Left kidney (tissue), 8 donors: ENCODE measurements around the gene ACTA2. TPM values are rescaled to one million over a fixed set of nuclear protein-coding genes. Genes with fewer than 3 reads are reported as not detected.

Experiments
- DNase-seq: peaks from one replicate; pipeline ENCODE4 v3.0.0-alpha.2; 2013
- long read RNA-seq, 8 donors: transcript quantifications; one replicate each; lab custom pipeline, GENCODE V29; 2026
- polyA plus RNA-seq: library from polyadenylated mRNA; unstranded; fragments of 120-200 nt; gene quantifications from one replicate; pipeline ENCODE4 v1.2.1, GENCODE V29; 2013; ENCODE audit not compliant: insufficient read length

Gene ACTA2
- polyA plus RNA-seq: 158 TPM
- long read RNA-seq, donor 1, transcript ACTA2-201 (9 exons, 1,349 nt): major isoform, 32 of 91 reads
- long read RNA-seq, donor 1, partial matches to known transcripts: 52 of 91 reads
- long read RNA-seq, donor 1, other reads (novel, unspliced or antisense): 0 of 91 reads
- long read RNA-seq, donor 2, transcript ACTA2-201 (9 exons, 1,349 nt): major isoform, 36 of 73 reads
- long read RNA-seq, donor 2, partial matches to known transcripts: 32 of 73 reads
- long read RNA-seq, donor 2, other reads (novel, unspliced or antisense): 0 of 73 reads
- long read RNA-seq, donor 3, transcript ACTA2-201 (9 exons, 1,349 nt): major isoform, 28 of 68 reads
- long read RNA-seq, donor 3, partial matches to known transcripts: 37 of 68 reads
- long read RNA-seq, donor 3, other reads (novel, unspliced or antisense): 0 of 68 reads
- long read RNA-seq, donor 4, partial matches to known transcripts: 6 of 11 reads
- long read RNA-seq, donor 4, other reads (novel, unspliced or antisense): 0 of 11 reads
- long read RNA-seq, donor 5, transcript ACTA2-201 (9 exons, 1,349 nt): major isoform, 40 of 97 reads
- long read RNA-seq, donor 5, partial matches to known transcripts: 53 of 97 reads
- long read RNA-seq, donor 5, other reads (novel, unspliced or antisense): 0 of 97 reads
- long read RNA-seq, donor 6, transcript ACTA2-201 (9 exons, 1,349 nt): major isoform, 31 of 89 reads
- long read RNA-seq, donor 6, partial matches to known transcripts: 49 of 89 reads
- long read RNA-seq, donor 6, other reads (novel, unspliced or antisense): 5 of 89 reads
- long read RNA-seq, donor 7, transcript ACTA2-201 (9 exons, 1,349 nt): major isoform, 47 of 101 reads
- long read RNA-seq, donor 7, partial matches to known transcripts: 50 of 101 reads
- long read RNA-seq, donor 7, other reads (novel, unspliced or antisense): 0 of 101 reads
- long read RNA-seq, donor 8, transcript ACTA2-201 (9 exons, 1,349 nt): major isoform, 16 of 24 reads
- long read RNA-seq, donor 8, partial matches to known transcripts: 6 of 24 reads
- long read RNA-seq, donor 8, other reads (novel, unspliced or antisense): 0 of 24 reads

DNA sequence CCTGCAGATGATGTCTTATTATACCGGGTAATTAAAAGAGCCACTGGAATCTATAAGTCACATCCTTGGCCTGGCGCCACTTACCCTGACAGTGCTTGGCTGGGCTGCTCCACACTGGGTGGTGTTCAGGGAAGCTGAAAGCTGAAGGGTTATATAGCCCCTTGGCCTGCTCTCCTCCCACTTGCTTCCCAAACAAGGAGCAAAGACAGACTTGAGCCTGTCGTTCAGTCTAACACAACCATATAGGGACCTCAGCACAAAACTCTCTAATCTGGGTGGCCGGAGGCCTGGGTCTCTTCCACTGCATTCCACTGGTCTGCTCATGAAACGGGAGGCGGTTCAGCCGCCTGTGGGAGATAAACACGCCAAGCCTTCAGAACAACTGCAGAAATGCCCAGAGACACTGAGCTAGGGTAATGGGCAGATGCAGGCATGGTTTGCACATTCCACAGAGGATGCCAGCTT is at the start of gene ACTA2:
ACTA2 (minus strand) TSS at position 127 of the 465 bp plus-strand sequence. CDS start 3,843 bp downstream, outside the sequence.
- no peak for DNase-seq

DNA sequence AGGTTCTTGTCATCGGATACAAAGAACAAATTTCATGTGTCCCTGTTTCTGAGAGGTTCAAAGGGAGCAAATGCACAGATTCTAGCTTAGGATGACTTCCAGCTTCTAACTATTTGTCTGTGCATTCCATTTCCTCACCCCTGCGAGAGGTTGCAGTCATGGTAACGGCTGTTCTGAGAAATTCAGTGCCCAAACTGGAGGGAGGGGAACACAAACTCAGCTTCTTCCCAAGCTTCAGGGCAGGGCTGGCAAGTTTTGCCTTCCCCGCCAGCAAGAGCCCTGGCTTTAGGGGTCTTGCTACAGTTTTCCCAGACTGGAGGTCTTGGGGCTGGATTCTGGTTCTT is 49.1 kb upstream of the ACTA2 start:
- peak; percentile 38 for DNase-seq

DNA sequence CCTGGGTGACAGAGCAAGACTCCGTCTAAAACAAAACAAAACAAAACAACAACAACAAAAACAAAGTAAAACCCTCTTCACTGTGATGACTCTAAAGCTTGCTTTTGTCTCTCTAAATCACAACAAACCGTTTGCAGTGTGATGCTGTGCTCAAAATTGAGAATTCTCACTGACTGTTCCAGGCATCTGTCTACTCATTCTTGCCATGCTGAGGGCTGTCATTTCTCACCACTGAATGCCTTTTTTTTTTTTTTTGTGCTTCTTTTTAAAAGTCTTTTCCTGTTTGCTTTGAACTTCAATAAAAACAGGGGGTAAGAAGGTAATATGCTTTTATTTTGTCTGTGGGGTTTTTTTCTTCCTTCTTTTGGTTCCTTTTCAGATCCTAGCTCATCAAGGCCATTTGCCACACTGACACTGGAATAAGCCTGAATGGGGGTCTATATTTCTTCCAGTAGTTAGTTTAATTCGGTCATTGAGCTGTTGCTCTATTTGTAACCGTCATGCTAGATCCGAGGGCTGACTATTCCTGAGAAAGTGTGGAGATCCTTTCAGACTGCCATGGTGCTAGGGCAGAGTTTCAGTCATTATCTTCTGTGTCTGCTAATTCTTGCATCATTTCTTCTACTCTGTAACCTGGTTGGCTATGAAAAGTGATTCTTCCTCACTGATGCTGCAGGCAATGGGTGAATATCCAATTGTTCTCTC is 48.6 kb upstream of the ACTA2 start:
- no peak for DNase-seq

DNA sequence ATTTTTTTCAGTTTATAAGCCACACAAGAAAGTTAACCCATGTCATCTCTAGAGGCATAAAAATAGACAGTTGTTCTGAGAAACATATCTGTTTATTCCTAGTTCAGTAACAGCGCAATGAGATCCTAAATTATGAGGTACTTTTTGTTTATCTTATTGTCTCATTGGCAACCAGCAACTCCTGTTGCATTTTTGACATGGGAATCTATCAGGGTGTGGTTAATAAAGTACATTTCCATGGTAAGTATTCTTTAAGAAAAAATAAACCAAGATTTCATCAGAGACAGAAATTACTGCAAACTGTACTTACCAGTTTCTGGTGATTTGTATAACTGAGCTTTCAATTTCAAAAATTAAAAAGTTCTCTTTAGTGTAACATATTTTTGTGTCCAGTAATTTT is 47.1 kb upstream of the ACTA2 start:
- no peak for DNase-seq

DNA sequence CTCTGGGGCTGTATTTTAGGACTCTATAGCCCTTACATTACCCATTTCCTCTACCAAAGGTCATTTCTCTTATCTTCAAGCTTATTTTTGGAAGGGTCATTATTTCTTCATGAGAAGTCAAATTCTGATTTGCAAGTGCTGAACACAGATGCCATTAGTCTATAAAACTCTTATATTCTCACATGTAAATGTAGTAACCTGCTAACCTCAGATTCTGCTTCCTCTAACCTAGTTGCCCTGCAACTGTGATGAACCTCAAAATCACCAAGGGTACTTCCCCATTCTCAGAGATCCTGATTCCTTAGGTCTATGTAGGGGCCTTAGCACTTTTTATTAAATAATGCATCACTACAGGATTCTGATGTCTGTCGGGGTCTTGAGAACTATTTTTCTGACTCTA is 44.4 kb upstream of the ACTA2 start:
- no peak for DNase-seq

DNA sequence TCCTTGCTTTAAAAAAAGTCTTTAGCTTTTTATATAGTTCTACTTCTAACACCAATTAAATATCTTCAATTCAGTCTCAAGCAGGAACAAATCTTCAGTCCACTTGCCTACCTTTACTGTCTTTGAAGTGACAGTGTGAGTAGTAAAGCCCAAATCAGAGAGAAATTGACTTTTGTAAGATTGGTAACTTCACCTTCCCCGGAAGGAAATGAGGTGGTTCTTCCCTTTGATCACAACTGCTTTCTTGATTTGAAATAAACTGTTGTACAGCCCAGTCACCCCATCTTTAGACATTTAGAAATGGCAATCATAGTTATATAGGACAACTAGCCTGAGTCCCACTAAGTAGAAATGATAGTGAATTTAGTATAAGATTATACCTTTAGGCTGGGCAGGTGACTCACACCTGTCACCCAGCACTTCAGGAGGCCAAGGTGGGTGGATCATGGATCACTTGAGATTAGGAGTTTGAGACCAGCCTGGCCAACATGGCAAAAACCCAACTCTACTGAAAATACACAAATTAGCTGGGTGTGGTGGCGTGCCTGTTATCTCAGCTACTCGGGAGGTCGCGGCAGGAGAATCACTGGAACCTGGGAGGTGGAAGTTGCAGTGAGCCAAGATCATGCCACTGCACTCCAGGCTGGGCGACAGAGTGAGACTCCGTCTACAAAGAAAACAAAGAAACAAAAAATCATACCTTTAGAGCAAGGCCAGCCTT is 42.7 kb upstream of the ACTA2 start:
- DNase-seq: no peak

DNA sequence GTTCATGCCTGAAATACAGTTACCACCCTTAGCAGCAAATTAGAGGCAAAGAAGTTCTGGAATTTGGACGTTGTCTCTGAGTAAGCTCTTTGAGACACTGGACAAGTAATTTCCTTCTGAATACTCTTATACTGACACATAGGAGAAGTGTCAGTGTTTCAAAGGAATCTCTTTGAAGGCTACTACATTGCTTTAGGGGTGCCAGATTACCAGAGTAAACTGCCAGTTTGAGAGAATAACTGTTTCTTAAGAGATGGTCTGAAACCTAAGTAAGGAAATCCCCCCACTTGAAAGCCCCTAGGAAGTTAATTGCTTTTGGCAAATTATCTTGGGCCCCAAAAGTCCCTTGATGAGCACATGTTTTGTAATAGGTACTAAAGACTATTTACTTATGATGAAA is 41.4 kb upstream of the ACTA2 start:
- DNase-seq: no peak

DNA sequence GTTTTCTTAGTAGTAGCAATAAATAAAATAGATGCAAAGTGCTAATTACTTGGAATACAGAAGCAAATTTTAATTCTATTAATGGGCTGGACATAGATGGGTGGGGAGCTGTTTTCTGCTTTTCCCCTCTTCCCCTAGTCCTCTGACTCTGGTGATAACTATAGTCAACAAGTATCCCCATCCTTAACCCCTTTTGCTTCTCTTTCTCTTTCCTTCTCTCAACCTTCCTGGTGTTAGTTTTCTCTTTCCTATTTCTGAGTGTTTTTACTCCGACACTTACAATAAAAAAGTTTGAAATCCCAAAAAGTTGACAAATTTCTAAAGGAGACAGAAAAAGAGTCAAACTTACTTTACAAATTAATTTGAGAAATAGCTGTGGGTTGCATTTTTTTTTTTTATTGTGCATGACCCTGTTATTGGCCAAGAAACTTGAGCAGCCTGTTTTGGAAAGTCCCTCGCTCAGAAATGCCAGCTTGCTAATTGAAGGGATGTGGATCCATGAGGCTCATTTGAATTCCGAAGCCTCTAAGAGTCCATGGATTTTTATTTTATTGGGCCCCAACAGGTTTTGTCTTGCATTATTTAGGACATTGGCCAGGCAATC is 40.5 kb upstream of the ACTA2 start:
- DNase-seq: no peak

DNA sequence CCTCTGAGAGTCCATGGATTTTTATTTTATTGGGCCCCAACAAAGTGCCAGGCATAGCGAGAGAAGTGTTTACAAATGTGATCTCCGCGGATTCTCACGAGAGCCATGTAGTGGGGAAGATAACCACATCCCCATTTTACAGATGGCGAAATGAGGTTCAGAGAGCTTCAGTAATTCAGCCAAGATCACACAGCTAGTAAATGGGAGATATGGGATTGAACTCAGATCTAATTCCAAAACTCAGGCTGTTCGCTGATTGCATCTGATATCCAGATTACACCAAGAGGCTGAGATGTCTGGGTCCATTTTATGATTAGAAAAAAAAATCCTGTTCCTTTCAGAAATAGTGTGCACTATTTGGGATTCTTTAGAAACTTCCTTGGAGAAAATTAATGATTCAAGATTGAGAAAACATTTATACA is 39.3 kb upstream of the ACTA2 start:
- no peak for DNase-seq

DNA sequence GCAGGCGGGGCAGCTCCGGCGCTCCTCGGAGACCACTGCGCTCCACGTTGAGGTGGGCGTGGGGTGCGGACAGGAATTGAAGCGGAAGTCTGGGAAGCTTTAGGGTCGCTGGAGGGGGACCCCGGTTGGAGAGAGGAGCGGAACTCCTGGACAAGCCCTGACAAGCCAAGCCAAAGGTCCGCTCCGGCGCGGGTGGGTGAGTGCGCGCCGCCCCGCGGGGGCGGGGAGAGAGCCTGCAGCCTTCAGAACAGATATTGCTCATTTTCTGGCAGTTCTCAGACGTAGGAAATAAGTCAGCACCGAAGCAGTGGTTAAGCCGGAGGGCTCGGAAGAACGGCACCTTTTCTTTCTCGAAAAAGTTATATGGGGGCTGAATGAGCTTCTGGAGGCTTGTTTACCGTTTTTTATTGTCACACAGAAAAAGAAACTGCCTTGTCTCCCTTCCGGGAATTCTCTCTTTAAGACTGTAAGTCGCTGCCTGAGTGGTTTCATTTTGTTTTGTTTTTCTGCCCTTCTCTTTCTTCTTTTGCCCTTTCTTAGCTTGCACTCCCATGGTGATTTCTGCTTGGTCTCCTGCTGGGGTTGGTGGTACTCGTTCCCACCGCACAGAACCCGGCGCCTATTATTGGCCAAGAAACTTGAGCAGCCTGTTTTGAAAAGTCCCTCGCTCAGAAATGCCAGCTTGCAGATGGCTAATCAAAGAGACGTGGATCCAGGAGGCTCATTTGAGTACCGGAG is 38.8 kb upstream of the ACTA2 start:
- peak; percentile 68 for DNase-seq

DNA sequence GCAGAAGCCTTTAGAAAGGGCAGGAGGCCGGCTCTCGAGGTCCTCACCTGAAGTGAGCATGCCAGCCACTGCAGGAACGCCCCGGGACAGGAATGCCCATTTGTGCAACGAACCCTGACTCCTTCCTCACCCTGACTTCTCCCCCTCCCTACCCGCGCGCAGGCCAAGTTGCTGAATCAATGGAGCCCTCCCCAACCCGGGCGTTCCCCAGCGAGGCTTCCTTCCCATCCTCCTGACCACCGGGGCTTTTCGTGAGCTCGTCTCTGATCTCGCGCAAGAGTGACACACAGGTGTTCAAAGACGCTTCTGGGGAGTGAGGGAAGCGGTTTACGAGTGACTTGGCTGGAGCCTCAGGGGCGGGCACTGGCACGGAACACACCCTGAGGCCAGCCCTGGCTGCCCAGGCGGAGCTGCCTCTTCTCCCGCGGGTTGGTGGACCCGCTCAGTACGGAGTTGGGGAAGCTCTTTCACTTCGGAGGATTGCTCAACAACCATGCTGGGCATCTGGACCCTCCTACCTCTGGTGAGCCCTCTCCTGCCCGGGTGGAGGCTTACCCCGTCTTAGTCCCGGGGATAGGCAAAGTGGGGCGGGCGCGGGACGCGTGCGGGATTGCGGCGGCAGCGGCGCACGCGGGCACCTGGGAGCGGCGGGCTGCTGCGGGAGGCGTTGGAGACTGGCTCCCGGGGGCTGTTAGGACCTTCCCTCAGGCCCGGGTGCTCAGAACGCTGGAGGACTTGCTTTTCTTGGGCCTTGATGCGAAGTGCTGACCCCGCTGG is 38.0 kb upstream of the ACTA2 start, which contains the start of gene FAS:
FAS (plus strand) TSS at position 415 of the 777 bp plus-strand sequence; CDS start at position 494, 79 bp downstream.
- peak; percentile 58 for DNase-seq

DNA sequence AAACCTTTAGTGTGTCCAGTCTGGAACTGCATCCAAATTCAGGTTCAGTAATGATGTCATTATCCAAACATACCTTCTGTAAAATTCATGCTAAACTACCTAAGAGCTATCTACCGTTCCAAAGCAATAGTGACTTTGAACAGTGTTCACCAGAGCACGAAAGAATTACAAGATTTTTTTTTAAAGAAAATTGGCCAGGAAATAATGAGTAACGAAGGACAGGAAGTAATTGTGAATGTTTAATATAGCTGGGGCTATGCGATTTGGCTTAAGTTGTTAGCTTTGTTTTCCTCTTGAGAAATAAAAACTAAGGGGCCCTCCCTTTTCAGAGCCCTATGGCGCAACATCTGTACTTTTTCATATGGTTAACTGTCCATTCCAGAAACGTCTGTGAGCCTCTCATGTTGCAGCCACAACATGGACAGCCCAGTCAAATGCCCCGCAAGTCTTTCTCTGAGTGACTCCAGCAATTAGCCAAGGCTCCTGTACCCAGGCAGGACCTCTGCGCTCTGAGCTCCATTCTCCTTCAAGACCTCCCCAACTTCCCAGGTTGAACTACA is 37.3 kb upstream of the ACTA2 start:
- peak; percentile 72 for DNase-seq

DNA sequence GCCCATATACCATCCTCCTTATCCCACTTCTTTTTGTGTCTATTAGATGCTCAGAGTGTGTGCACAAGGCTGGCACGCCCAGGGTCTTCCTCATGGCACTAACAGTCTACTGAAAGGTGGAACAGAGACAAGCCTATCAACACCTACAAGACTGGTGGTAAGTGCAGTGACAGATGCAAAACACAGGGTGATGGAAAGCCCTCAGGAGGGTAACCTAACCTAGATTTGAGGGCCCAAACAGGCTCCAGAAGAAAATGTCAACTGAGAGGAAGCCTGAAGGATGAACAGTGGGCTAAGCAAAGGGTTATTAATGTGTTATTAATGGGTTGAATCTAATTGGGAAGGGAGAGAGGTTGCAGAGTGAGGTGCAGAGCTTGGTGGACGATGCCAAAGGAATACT is 36.9 kb upstream of the ACTA2 start:
- no peak for DNase-seq

DNA sequence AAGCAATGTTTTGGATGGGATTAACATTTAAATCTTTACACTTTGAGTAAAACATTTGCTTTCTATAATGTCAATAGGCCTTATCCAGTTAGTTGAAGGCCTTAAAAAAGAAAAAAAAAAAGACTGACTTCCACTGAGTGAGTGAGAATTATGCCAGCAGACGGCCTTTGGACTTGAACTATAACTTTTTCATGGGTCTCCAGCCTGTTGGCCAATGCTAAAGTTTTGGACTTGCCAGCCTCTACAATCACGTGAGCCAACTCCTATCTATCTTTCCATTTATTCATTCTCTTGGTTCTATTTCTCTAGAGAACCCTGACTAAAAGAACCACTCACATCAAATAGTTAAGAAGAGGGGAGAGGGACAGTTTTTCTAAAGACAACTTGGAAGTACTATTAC is 35.3 kb upstream of the ACTA2 start:
- no peak for DNase-seq

DNA sequence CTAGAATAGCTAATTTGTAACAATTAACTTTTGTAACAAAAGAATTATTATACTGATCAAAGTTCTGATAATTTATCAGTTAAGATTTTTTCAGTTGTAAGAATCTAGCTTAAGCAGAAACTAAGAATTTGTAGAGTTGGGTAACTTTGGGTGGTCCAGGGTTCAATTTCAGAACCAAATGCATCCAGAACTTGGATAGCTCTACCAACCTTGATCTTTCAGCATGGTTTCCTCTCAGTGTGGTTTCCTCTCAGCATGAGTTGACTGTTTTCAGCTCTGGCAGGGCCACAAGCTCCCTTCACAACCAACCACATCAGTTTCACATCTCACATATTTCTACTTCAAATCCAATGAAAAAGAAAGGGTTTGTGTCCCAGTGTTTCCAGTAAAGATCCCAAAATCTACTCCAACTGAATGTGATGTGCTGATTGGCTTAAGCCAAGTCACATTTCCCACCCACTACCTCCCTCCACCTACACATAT is 34.7 kb upstream of the ACTA2 start:
- DNase-seq: no peak

DNA sequence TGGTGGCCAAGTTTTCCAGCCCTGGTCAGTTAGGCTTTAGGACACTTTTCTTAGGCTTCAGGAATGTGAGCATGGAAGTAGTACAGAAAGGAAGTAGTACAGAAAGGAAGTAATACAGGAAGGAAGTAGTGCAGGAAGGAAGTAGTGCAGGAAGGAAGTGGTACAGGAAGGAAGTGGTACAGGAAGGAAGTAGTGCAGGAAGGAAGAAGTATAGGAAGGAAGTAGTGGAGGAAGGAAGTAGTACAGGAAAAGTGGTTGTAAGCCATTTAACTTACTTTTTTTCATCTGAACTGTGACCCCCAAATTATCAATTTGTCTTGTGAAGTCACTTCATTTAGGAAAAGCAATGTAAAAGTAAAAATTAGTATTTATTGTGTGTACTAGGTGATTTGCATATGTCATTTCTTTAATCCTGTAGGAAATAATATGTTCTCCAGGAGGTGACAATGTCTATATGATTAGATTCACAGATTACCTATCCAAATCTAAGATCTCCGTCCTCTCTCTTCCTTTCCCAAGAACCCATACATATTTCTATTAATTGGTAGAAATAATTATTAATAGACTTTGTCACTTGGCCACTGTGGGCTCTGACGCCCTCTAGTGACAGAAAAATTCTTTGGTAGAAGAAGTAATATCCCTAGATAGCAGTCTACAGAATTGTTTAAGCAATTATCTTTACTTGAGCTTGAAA is 34.1 kb upstream of the ACTA2 start:
- DNase-seq: peak; percentile 52

DNA sequence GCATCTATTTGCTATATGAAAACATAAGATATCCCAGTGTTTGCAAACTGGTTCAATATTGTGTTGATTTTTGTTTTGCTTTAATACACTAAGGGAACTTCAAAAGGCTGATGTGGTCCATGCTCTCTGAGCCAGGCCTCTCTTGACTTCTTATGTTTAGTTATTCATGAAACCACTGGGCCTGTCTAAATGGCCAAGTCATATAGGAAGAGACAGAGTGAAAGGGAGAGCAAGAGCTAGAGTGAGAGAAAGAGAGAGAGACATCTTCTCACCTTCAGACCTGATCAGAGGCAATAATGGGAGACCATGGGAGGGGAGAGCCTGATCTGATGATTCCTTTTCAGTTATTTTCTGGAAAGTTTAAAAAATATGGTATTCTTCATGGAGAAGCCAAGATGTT is 32.0 kb upstream of the ACTA2 start:
- DNase-seq: no peak

DNA sequence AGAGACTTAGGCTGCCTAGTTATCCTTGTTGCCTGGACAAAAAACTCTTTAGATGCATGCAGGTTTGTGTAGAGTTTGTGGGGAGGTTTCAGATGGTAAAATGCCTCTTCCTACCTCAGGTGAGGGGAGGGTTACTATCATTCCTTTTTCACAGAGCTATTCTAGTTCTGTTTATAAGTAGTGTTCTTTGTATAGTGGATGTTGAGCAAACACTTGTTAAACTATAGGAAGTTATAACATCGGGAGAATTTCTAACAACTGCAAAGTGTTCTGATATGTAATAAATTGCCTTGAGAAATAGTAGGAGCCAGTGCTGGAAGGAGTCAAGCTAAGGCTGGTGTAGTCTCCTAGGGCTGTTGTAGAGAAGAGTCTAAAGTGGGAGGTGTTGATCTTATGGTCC is 31.4 kb upstream of the ACTA2 start:
- DNase-seq: no peak
